Measurements from ENCODE around the gene PRKN.

PRKN gene

GRCh38 chr6:161677188-161677587, 1050.4 kb downstream of the PRKN start:
- no peaks in the 10 kb centered on the region for H3K9me3 ChIP-seq (ENCODE audit: control insufficient read depth in 5 of 5, low read length in 5 of 5)
- H3K9ac ChIP-seq (ENCODE audit: low read length in 5 of 5): no peak overlapping the region
- no peak overlapping the region for H3K27ac ChIP-seq (ENCODE audit: low read depth, low read length)
- no peak overlapping the region for H3K4me3 ChIP-seq (ENCODE audit: low read depth in 1 of 5, low read length in 5 of 5)
- H3K27me3 ChIP-seq (ENCODE audit: control insufficient read depth in 5 of 5, insufficient read depth in 4 of 5, low read length in 5 of 5): no peaks in the 10 kb centered on the region
- no peaks in the 10 kb centered on the region for H3K4me1 ChIP-seq (ENCODE audit: control insufficient read depth in 5 of 5, insufficient read depth in 5 of 5, low read length in 5 of 5)
- no peaks in the 10 kb centered on the region for H3K36me3 ChIP-seq (ENCODE audit: control insufficient read depth in 5 of 5, insufficient read depth in 5 of 5, low read length in 5 of 5)

GRCh38 chr6:161676586-161676985, 1051.0 kb downstream of the PRKN start:
- H3K4me1 ChIP-seq (ENCODE audit: control insufficient read depth in 5 of 5, insufficient read depth in 5 of 5, low read length in 5 of 5): no peaks in the 10 kb centered on the region
- no peak overlapping the region for H3K27ac ChIP-seq (ENCODE audit: low read depth, low read length)
- no peaks in the 10 kb centered on the region for H3K9me3 ChIP-seq (ENCODE audit: control insufficient read depth in 5 of 5, low read length in 5 of 5)
- no peak overlapping the region for H3K4me3 ChIP-seq (ENCODE audit: low read depth in 1 of 5, low read length in 5 of 5)
- H3K9ac ChIP-seq (ENCODE audit: low read length in 5 of 5): no peak overlapping the region
- H3K36me3 ChIP-seq (ENCODE audit: control insufficient read depth in 5 of 5, insufficient read depth in 5 of 5, low read length in 5 of 5): no peaks in the 10 kb centered on the region
- no peaks in the 10 kb centered on the region for H3K27me3 ChIP-seq (ENCODE audit: control insufficient read depth in 5 of 5, insufficient read depth in 4 of 5, low read length in 5 of 5)

GRCh38 chr6:161674930-161675682, 1052.5 kb downstream of the PRKN start:
- no peaks in the 10 kb centered on the region for H3K9me3 ChIP-seq (ENCODE audit: control insufficient read depth in 5 of 5, low read length in 5 of 5)
- H3K27ac ChIP-seq (ENCODE audit: low read depth, low read length): no peak overlapping the region
- no peak overlapping the region for H3K4me3 ChIP-seq (ENCODE audit: low read depth in 1 of 5, low read length in 5 of 5)
- H3K9ac ChIP-seq (ENCODE audit: low read length in 5 of 5): no peak overlapping the region
- H3K27me3 ChIP-seq (ENCODE audit: control insufficient read depth in 5 of 5, insufficient read depth in 4 of 5, low read length in 5 of 5): no peaks in the 10 kb centered on the region
- no peaks in the 10 kb centered on the region for H3K4me1 ChIP-seq (ENCODE audit: control insufficient read depth in 5 of 5, insufficient read depth in 5 of 5, low read length in 5 of 5)
- no peaks in the 10 kb centered on the region for H3K36me3 ChIP-seq (ENCODE audit: control insufficient read depth in 5 of 5, insufficient read depth in 5 of 5, low read length in 5 of 5)

GRCh38 chr6:161673026-161673425, 1054.5 kb downstream of the PRKN start:
- Histone ChIP-seq H3K4me1 (ENCODE audit: control insufficient read depth in 5 of 5, insufficient read depth in 5 of 5, low read length in 5 of 5) (no peaks in the 10 kb centered on the region), H3K4me3 (ENCODE audit: low read depth in 1 of 5, low read length in 5 of 5) (no peak overlapping the region), H3K9ac (ENCODE audit: low read length in 5 of 5) (no peak overlapping the region), H3K27me3 (ENCODE audit: control insufficient read depth in 5 of 5, insufficient read depth in 4 of 5, low read length in 5 of 5) (no peaks in the 10 kb centered on the region), H3K36me3 (ENCODE audit: control insufficient read depth in 5 of 5, insufficient read depth in 5 of 5, low read length in 5 of 5) (no peaks in the 10 kb centered on the region), H3K9me3 (ENCODE audit: control insufficient read depth in 5 of 5, low read length in 5 of 5) (no peaks in the 10 kb centered on the region), H3K27ac (ENCODE audit: low read depth, low read length) (no peak overlapping the region)

GRCh38 chr6:161671117-161671516, 1056.4 kb downstream of the PRKN start:
- Histone ChIP-seq H3K27ac (ENCODE audit: low read depth, low read length) (no peak overlapping the region), H3K9ac (ENCODE audit: low read length in 5 of 5) (no peak overlapping the region), H3K4me3 (ENCODE audit: low read depth in 1 of 5, low read length in 5 of 5) (no peak overlapping the region), H3K4me1 (ENCODE audit: control insufficient read depth in 5 of 5, insufficient read depth in 5 of 5, low read length in 5 of 5) (no peaks in the 10 kb centered on the region), H3K27me3 (ENCODE audit: control insufficient read depth in 5 of 5, insufficient read depth in 4 of 5, low read length in 5 of 5) (no peaks in the 10 kb centered on the region), H3K36me3 (ENCODE audit: control insufficient read depth in 5 of 5, insufficient read depth in 5 of 5, low read length in 5 of 5) (no peaks in the 10 kb centered on the region), H3K9me3 (ENCODE audit: control insufficient read depth in 5 of 5, low read length in 5 of 5) (no peaks in the 10 kb centered on the region)

- Histone ChIP-seq H3K9me3 (ENCODE audit: control insufficient read depth in 5 of 5, low read length in 5 of 5) (no peaks in the 10 kb centered on the region), H3K36me3 (ENCODE audit: control insufficient read depth in 5 of 5, insufficient read depth in 5 of 5, low read length in 5 of 5) (no peaks in the 10 kb centered on the region)
Measured at GRCh38 chr6:161668665-161669064, 1058.9 kb downstream of the PRKN start.

GRCh38 chr6:161667957-161668356, 1059.6 kb downstream of the PRKN start:
- H3K27me3 ChIP-seq (ENCODE audit: control insufficient read depth in 5 of 5, insufficient read depth in 4 of 5, low read length in 5 of 5): no peaks in the 10 kb centered on the region
- no peak overlapping the region for H3K27ac ChIP-seq (ENCODE audit: low read depth, low read length)
- no peaks in the 10 kb centered on the region for H3K9me3 ChIP-seq (ENCODE audit: control insufficient read depth in 5 of 5, low read length in 5 of 5)
- H3K36me3 ChIP-seq (ENCODE audit: control insufficient read depth in 5 of 5, insufficient read depth in 5 of 5, low read length in 5 of 5): no peaks in the 10 kb centered on the region
- no peaks in the 10 kb centered on the region for H3K4me1 ChIP-seq (ENCODE audit: control insufficient read depth in 5 of 5, insufficient read depth in 5 of 5, low read length in 5 of 5)
- no peak overlapping the region for H3K9ac ChIP-seq (ENCODE audit: low read length in 5 of 5)
- no peak overlapping the region for H3K4me3 ChIP-seq (ENCODE audit: low read depth in 1 of 5, low read length in 5 of 5)

More at GRCh38 chr6:161668665-161669064, 1058.9 kb downstream of the PRKN start:
- no peaks in the 10 kb centered on the region for H3K4me1 ChIP-seq (ENCODE audit: control insufficient read depth in 5 of 5, insufficient read depth in 5 of 5, low read length in 5 of 5)
- no peak overlapping the region for H3K27ac ChIP-seq (ENCODE audit: low read depth, low read length)
- no peak overlapping the region for H3K4me3 ChIP-seq (ENCODE audit: low read depth in 1 of 5, low read length in 5 of 5)
- H3K27me3 ChIP-seq (ENCODE audit: control insufficient read depth in 5 of 5, insufficient read depth in 4 of 5, low read length in 5 of 5): no peaks in the 10 kb centered on the region
- no peak overlapping the region for H3K9ac ChIP-seq (ENCODE audit: low read length in 5 of 5)

GRCh38 chr6:161663682-161664081, 1063.9 kb downstream of the PRKN start:
- Histone ChIP-seq H3K4me1 (ENCODE audit: control insufficient read depth in 5 of 5, insufficient read depth in 5 of 5, low read length in 5 of 5) (no peaks in the 10 kb centered on the region), H3K27me3 (ENCODE audit: control insufficient read depth in 5 of 5, insufficient read depth in 4 of 5, low read length in 5 of 5) (no peaks in the 10 kb centered on the region), H3K9me3 (ENCODE audit: control insufficient read depth in 5 of 5, low read length in 5 of 5) (no peaks in the 10 kb centered on the region), H3K9ac (ENCODE audit: low read length in 5 of 5) (no peak overlapping the region), H3K27ac (ENCODE audit: low read depth, low read length) (no peak overlapping the region), H3K4me3 (ENCODE audit: low read depth in 1 of 5, low read length in 5 of 5) (no peak overlapping the region), H3K36me3 (ENCODE audit: control insufficient read depth in 5 of 5, insufficient read depth in 5 of 5, low read length in 5 of 5) (no peaks in the 10 kb centered on the region)

GRCh38 chr6:161660666-161661571, 1066.6 kb downstream of the PRKN start:
- no peaks in the 10 kb centered on the region for H3K4me1 ChIP-seq (ENCODE audit: control insufficient read depth in 5 of 5, insufficient read depth in 5 of 5, low read length in 5 of 5)
- H3K9ac ChIP-seq (ENCODE audit: low read length in 5 of 5): no peak overlapping the region
- no peak overlapping the region for H3K27ac ChIP-seq (ENCODE audit: low read depth, low read length)
- H3K36me3 ChIP-seq (ENCODE audit: control insufficient read depth in 5 of 5, insufficient read depth in 5 of 5, low read length in 5 of 5): no peaks in the 10 kb centered on the region
- no peak overlapping the region for H3K4me3 ChIP-seq (ENCODE audit: low read depth in 1 of 5, low read length in 5 of 5)
- no peaks in the 10 kb centered on the region for H3K27me3 ChIP-seq (ENCODE audit: control insufficient read depth in 5 of 5, insufficient read depth in 4 of 5, low read length in 5 of 5)
- no peaks in the 10 kb centered on the region for H3K9me3 ChIP-seq (ENCODE audit: control insufficient read depth in 5 of 5, low read length in 5 of 5)

- no peak overlapping the region for H3K9ac ChIP-seq (ENCODE audit: low read length in 5 of 5)
- no peak overlapping the region for H3K4me3 ChIP-seq (ENCODE audit: low read depth in 1 of 5, low read length in 5 of 5)
- H3K9me3 ChIP-seq (ENCODE audit: control insufficient read depth in 5 of 5, low read length in 5 of 5): no peaks in the 10 kb centered on the region
- H3K36me3 ChIP-seq (ENCODE audit: control insufficient read depth in 5 of 5, insufficient read depth in 5 of 5, low read length in 5 of 5): no peaks in the 10 kb centered on the region
- no peak overlapping the region for H3K27ac ChIP-seq (ENCODE audit: low read depth, low read length)
- H3K27me3 ChIP-seq (ENCODE audit: control insufficient read depth in 5 of 5, insufficient read depth in 4 of 5, low read length in 5 of 5): no peaks in the 10 kb centered on the region
- H3K4me1 ChIP-seq (ENCODE audit: control insufficient read depth in 5 of 5, insufficient read depth in 5 of 5, low read length in 5 of 5): no peaks in the 10 kb centered on the region
Measured at GRCh38 chr6:161658211-161658610, 1069.4 kb downstream of the PRKN start.
